MM.1S (cell line): Measurements from ENCODE around the gene VKORC1.

ENCODE experiments used
- DNase-seq: peaks from one replicate; pipeline ENCODE4 v3.0.0-alpha.2; 2015
- H2AFZ ChIP-seq: fragments of 300-600 bp; sonication (generic); 2 replicates; pipeline ENCODE4 v1.6.0; 2016; ENCODE audit warnings: antibody characterized with exemption, low read length
- H3F3A ChIP-seq: fragments of 300-600 bp; sonication (generic); 2 replicates; pipeline ENCODE4 v1.6.1; 2016; ENCODE audit warnings: mild to moderate bottlenecking, antibody characterized with exemption, low read length, moderate library complexity, mixed read lengths; ENCODE audit not compliant: insufficient read depth
- H3K27ac ChIP-seq: fragments of 300-600 bp; sonication (generic); 2 replicates; pipeline ENCODE4 v1.5.1; 2016; ENCODE audit warnings: mild to moderate bottlenecking, low read length
- H3K27me3 ChIP-seq: fragments of 300-600 bp; sonication (generic); replicated peaks from 2 replicates; pipeline ENCODE4 v1.6.0; 2016; ENCODE audit warnings: low read length; ENCODE audit not compliant: insufficient read depth
- H3K36me3 ChIP-seq: fragments of 300-600 bp; sonication (generic); replicated peaks from 2 replicates; pipeline ENCODE4 v1.6.1; 2016; ENCODE audit warnings: mild to moderate bottlenecking, low read length, mixed read lengths; ENCODE audit not compliant: insufficient read depth
- H3K4me1 ChIP-seq: fragments of 300-600 bp; sonication (generic); 2 replicates; pipeline ENCODE4 v1.6.1; 2016; ENCODE audit warnings: low read length, mixed read lengths
- H3K4me2 ChIP-seq: fragments of 300-600 bp; sonication (generic); 2 replicates; pipeline ENCODE4 v1.6.0; 2016; ENCODE audit warnings: low read depth, low read length
- H3K4me3 ChIP-seq: fragments of 300-600 bp; sonication (generic); 2 replicates; pipeline ENCODE4 v1.5.1; 2016; ENCODE audit warnings: low read length, mixed read lengths
- H3K79me2 ChIP-seq: fragments of 300-600 bp; sonication (generic); 2 replicates; pipeline ENCODE4 v1.6.1; 2016; ENCODE audit warnings: mixed run types, low read length, mixed read lengths
- H3K9ac ChIP-seq: fragments of 300-600 bp; sonication (generic); 2 replicates; pipeline ENCODE4 v1.6.1; 2016; ENCODE audit warnings: low read length, mixed read lengths
- H3K9me2 ChIP-seq: fragments of 300-600 bp; sonication (generic); replicated peaks from 2 replicates; pipeline ENCODE4 v1.6.1; 2016; ENCODE audit warnings: mild to moderate bottlenecking, low read length, mixed read lengths; ENCODE audit not compliant: insufficient read depth
- H3K9me3 ChIP-seq: fragments of 300-600 bp; sonication (generic); replicated peaks from 2 replicates; pipeline ENCODE4 v1.6.1; 2016; ENCODE audit warnings: mild to moderate bottlenecking, low read length, mixed read lengths; ENCODE audit not compliant: insufficient read depth
- H4K20me1 ChIP-seq: fragments of 300-600 bp; sonication (generic); 2 replicates; pipeline ENCODE4 v1.6.1; 2016; ENCODE audit warnings: mild to moderate bottlenecking, low read length, moderate library complexity, mixed read lengths; ENCODE audit not compliant: insufficient read depth
- CTCF ChIP-seq: fragments of 300-600 bp; sonication (generic); IDR thresholded peaks from 2 replicates; pipeline ENCODE4 v1.5.1; 2016; ENCODE audit warnings: antibody characterized with exemption, low read length, mixed read lengths
- EZH2 ChIP-seq: fragments of 300-600 bp; sonication (generic); optimal IDR thresholded peaks from 2 replicates; pipeline ENCODE3; 2017; ENCODE audit warnings: low read depth, mild to moderate bottlenecking, antibody characterized with exemption, low read length, mixed read lengths
- EZH2phosphoT487 ChIP-seq: fragments of 300-600 bp; sonication (generic); IDR thresholded peaks from 2 replicates; pipeline ENCODE4 v1.6.1; 2018; ENCODE audit warnings: antibody characterized with exemption, low read length

The VKORC1 gene

GRCh38 chr16:31109622-31110021 lies 15.0 kb upstream of the VKORC1 start:
- no peak for DNase-seq
- Histone ChIP-seq H3F3A (peaks cover 17% of the 10 kb centered on the region), H3K27ac (no peak overlapping the region), H3K27me3 (no peaks in the 10 kb centered on the region), H3K4me2 (no peak overlapping the region), H3K36me3 (no peaks in the 10 kb centered on the region), H3K9ac (no peak overlapping the region), H3K4me3 (no peak overlapping the region), H2AFZ (no peak overlapping the region), H3K9me2 (no peaks in the 10 kb centered on the region), H3K4me1 (0 out of 2 replicates have a peak, but pooled peaks cover 11% of the 10 kb centered on the region), H3K79me2 (peaks cover 19% of the 10 kb centered on the region), H4K20me1 (no peaks in the 10 kb centered on the region), H3K9me3 (no peaks in the 10 kb centered on the region)
- no peak for TF ChIP-seq EZH2

GRCh38 chr16:31108794-31109558 lies 14.4 kb upstream of the VKORC1 start:
- peaks cover 19% of the 10 kb centered on the region for H3K79me2 ChIP-seq
- peak overlapping the region; percentile 97 for H3K9ac ChIP-seq
- H3K27ac ChIP-seq, result no peak overlapping the region
- DNase-seq, result no peak
- H3K4me2 ChIP-seq, result peak overlapping the region; percentile 97
- peak overlapping the region; percentile 84 for H2AFZ ChIP-seq
- peak overlapping the region; percentile 98 for H3K4me3 ChIP-seq
- H3K4me1 ChIP-seq, result 0 out of 2 replicates have a peak, but pooled peaks cover 11% of the 10 kb centered on the region
- H3K9me3 ChIP-seq, result no peaks in the 10 kb centered on the region
- H3K27me3 ChIP-seq, result no peaks in the 10 kb centered on the region
- H3F3A ChIP-seq, result peaks cover 17% of the 10 kb centered on the region
- TF ChIP-seq EZH2phosphoT487, result no peak
- TF ChIP-seq EZH2, result no peak
- TF ChIP-seq CTCF, result no peak
- no peaks in the 10 kb centered on the region for H3K9me2 ChIP-seq
- H4K20me1 ChIP-seq, result no peaks in the 10 kb centered on the region
- no peaks in the 10 kb centered on the region for H3K36me3 ChIP-seq

- Histone ChIP-seq H3K36me3 (no peaks in the 10 kb centered on the region), H3K79me2 (peaks cover 19% of the 10 kb centered on the region), H2AFZ (peak within 1 kb of the TSS; percentile 84), H3F3A (peaks cover 17% of the 10 kb centered on the region), H3K4me1 (0 out of 2 replicates have a peak, but pooled peaks cover 11% of the 10 kb centered on the region), H3K9me2 (no peaks in the 10 kb centered on the region), H3K4me3 (peak within 1 kb of the TSS; percentile 98), H3K9ac (peak within 1 kb of the TSS; percentile 97), H3K27ac (peak within 1 kb of the TSS; percentile 76), H3K9me3 (no peaks in the 10 kb centered on the region), H3K4me2 (peak within 1 kb of the TSS; percentile 97), H3K27me3 (no peaks in the 10 kb centered on the region), H4K20me1 (no peaks in the 10 kb centered on the region)
- no peak for TF ChIP-seq EZH2
- TF ChIP-seq CTCF, result no peak
- TF ChIP-seq EZH2phosphoT487, result no peak
- DNase-seq, result peak; percentile 80
Measured at GRCh38 chr16:31108035-31108793, 13.6 kb upstream of the VKORC1 start, which contains the start of gene BCKDK. BCKDK (plus strand) TSS chr16:31108386; CDS start chr16:31109224, 838 bp downstream.
